Uterus (tissue), 2 donors: ENCODE measurements around the gene GPC2.

Experiments
- POLR2A ChIP-seq, 2 donors: fragments of 450-650 bp; IDR thresholded peaks; one replicate each; pipeline ENCODE4 v1.6.1; 2016; ENCODE audit warnings: antibody characterized with exemption in 2 of 2, mild to moderate bottlenecking in 1 of 2, moderate library complexity in 1 of 2
- TF ChIP-seq, protein P1 (sequence below), 4 experiments: fragments of 200-600 bp in 2 of 4; fragments of 450-650 bp in 2 of 4; sonication (generic) in 2 of 4; IDR thresholded peaks; one replicate each; pipeline ENCODE4 v1.5.1; 2016 to 2019; ENCODE audit warnings: antibody characterized with exemption in 4 of 4, mild to moderate bottlenecking in 2 of 4, moderate library complexity in 1 of 4

DNA sequence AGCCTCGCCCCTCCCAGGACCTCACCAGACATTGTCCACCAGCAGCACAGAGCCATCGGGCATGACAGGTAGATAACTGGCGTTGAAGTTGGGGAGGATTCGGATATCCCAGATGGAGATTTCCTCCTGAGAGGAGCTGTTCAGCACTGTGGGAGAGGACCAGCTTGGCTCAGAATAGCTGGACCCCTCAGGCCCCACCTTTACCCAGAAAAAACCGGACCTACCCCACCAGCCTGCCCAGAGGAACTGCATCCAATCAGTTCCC is 20.2 kb downstream of the GPC2 start:
- TF ChIP-seq, protein P1, sequence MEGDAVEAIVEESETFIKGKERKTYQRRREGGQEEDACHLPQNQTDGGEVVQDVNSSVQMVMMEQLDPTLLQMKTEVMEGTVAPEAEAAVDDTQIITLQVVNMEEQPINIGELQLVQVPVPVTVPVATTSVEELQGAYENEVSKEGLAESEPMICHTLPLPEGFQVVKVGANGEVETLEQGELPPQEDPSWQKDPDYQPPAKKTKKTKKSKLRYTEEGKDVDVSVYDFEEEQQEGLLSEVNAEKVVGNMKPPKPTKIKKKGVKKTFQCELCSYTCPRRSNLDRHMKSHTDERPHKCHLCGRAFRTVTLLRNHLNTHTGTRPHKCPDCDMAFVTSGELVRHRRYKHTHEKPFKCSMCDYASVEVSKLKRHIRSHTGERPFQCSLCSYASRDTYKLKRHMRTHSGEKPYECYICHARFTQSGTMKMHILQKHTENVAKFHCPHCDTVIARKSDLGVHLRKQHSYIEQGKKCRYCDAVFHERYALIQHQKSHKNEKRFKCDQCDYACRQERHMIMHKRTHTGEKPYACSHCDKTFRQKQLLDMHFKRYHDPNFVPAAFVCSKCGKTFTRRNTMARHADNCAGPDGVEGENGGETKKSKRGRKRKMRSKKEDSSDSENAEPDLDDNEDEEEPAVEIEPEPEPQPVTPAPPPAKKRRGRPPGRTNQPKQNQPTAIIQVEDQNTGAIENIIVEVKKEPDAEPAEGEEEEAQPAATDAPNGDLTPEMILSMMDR (IDR thresholded peaks at IDR 0.05) = no peak
- no peak for TF ChIP-seq POLR2A (IDR thresholded peaks at IDR 0.05)
